Measurements from ENCODE around the gene TSPAN4.

Gene TSPAN4

GRCh38 chr11:842370-843002, at the start of gene TSPAN4, which contains the start of gene POLR2L:
TSS of gene TSPAN4 (plus strand) at chr11:842852. CDS start at chr11:850305, 7,453 bp downstream.
TSS of gene POLR2L (minus strand) at chr11:842529. CDS start at chr11:842508, 21 bp downstream.
- Mint-ChIP-seq H3K27me3 (peaks cover 36% of the 10 kb centered on the region), H3K4me3 (peak within 1 kb of the TSS; percentile 85), H3K27ac (peak within 1 kb of the TSS; percentile 84), H3K36me3 (peaks cover 9% of the 10 kb centered on the region), H3K9me3 (no peaks in the 10 kb centered on the region), H3K4me1 (peaks cover 32% of the 10 kb centered on the region)
- CTCF ChIA-PET: no interaction called here
- peak; percentile 90 for DNase-seq

GRCh38 chr11:792873-793272, 49.8 kb upstream of the TSPAN4 start:
- Mint-ChIP-seq H3K27me3 (peaks cover 7% of the 10 kb centered on the region), H3K36me3 (peaks cover 10% of the 10 kb centered on the region), H3K9me3 (no peaks in the 10 kb centered on the region), H3K27ac (no peak overlapping the region), H3K4me3 (no peak overlapping the region), H3K4me1 (peaks cover 21% of the 10 kb centered on the region)
- no peak for DNase-seq
- CTCF ChIA-PET: interaction anchor here (1.2 kb wide), 1 partner anchor 15 kb away, joined by 3 read pairs; no protein-coding TSS in a partner anchor

GRCh38 chr11:793556-793955, 49.1 kb upstream of the TSPAN4 start:
- Mint-ChIP-seq H3K27ac (no peak overlapping the region), H3K27me3 (peaks cover 7% of the 10 kb centered on the region), H3K4me1 (peaks cover 20% of the 10 kb centered on the region), H3K4me3 (peak overlapping the region; percentile 41), H3K36me3 (peaks cover 10% of the 10 kb centered on the region), H3K9me3 (no peaks in the 10 kb centered on the region)
- CTCF ChIA-PET: interaction anchor here (1.2 kb wide), 1 partner anchor 15 kb away, joined by 3 read pairs; no protein-coding TSS in a partner anchor
- DNase-seq: no peak

GRCh38 chr11:794013-794765, 48.5 kb upstream of the TSPAN4 start:
- Mint-ChIP-seq H3K27me3 (peaks cover 6% of the 10 kb centered on the region), H3K4me3 (peak overlapping the region; percentile 54), H3K27ac (peak overlapping the region; percentile 24), H3K36me3 (peaks cover 10% of the 10 kb centered on the region), H3K4me1 (peaks cover 16% of the 10 kb centered on the region), H3K9me3 (no peaks in the 10 kb centered on the region)
- DNase-seq: no peak
- CTCF ChIA-PET: interaction anchor here (1.2 kb wide), 1 partner anchor 16 kb away, joined by 3 read pairs; no protein-coding TSS in a partner anchor

GRCh38 chr11:794766-795633, 47.7 kb upstream of the TSPAN4 start:
- peaks cover 16% of the 10 kb centered on the region for H3K4me1 Mint-ChIP-seq
- CTCF ChIA-PET: no interaction called here
- H3K36me3 Mint-ChIP-seq: peaks cover 12% of the 10 kb centered on the region
- no peak for DNase-seq
- no peaks in the 10 kb centered on the region for H3K27me3 Mint-ChIP-seq
- H3K9me3 Mint-ChIP-seq: no peaks in the 10 kb centered on the region
- H3K27ac Mint-ChIP-seq: peak overlapping the region; percentile 49
- H3K4me3 Mint-ChIP-seq: peak overlapping the region; percentile 88

GRCh38 chr11:795634-796564, 46.8 kb upstream of the TSPAN4 start:
- H3K27ac Mint-ChIP-seq: peak overlapping the region; percentile 90
- CTCF ChIA-PET: no interaction called here
- peaks cover 16% of the 10 kb centered on the region for H3K4me1 Mint-ChIP-seq
- peaks cover 14% of the 10 kb centered on the region for H3K36me3 Mint-ChIP-seq
- H3K4me3 Mint-ChIP-seq: peak overlapping the region; percentile 88
- no peaks in the 10 kb centered on the region for H3K27me3 Mint-ChIP-seq
- DNase-seq: peak; percentile 89
- H3K9me3 Mint-ChIP-seq: no peaks in the 10 kb centered on the region

- no peak for DNase-seq
- Mint-ChIP-seq H3K4me3 (peak overlapping the region; percentile 88), H3K9me3 (no peaks in the 10 kb centered on the region), H3K36me3 (peaks cover 12% of the 10 kb centered on the region), H3K4me1 (peaks cover 19% of the 10 kb centered on the region), H3K27ac (peak overlapping the region; percentile 90), H3K27me3 (no peaks in the 10 kb centered on the region)
- CTCF ChIA-PET: no interaction called here
These were observed 45.9 kb upstream of the TSPAN4 start for GRCh38 chr11:796565-797295.

- CTCF ChIA-PET: no interaction called here
- H3K4me3 Mint-ChIP-seq: peak overlapping the region; percentile 88
- DNase-seq: peak; percentile 83
These were observed 45.2 kb upstream of the TSPAN4 start for GRCh38 chr11:797296-798092.

GRCh38 chr11:798093-798713, 44.4 kb upstream of the TSPAN4 start, which contains the start of gene SLC25A22:
TSS of gene SLC25A22 (minus strand) at chr11:798281. CDS start at chr11:795006, 3,275 bp downstream.
- DNase-seq: peak; percentile 88
- Mint-ChIP-seq H3K36me3 (peaks cover 12% of the 10 kb centered on the region), H3K27me3 (no peaks in the 10 kb centered on the region), H3K27ac (peak within 1 kb of the TSS; percentile 90), H3K9me3 (no peaks in the 10 kb centered on the region), H3K4me3 (peak within 1 kb of the TSS; percentile 88), H3K4me1 (peaks cover 22% of the 10 kb centered on the region)
- CTCF ChIA-PET: no interaction called here

More at GRCh38 chr11:797296-798092, 45.2 kb upstream of the TSPAN4 start:
- H3K4me1 Mint-ChIP-seq: peaks cover 19% of the 10 kb centered on the region
- no peaks in the 10 kb centered on the region for H3K9me3 Mint-ChIP-seq
- H3K27me3 Mint-ChIP-seq: no peaks in the 10 kb centered on the region
- peaks cover 12% of the 10 kb centered on the region for H3K36me3 Mint-ChIP-seq
- H3K27ac Mint-ChIP-seq: peak overlapping the region; percentile 90

GRCh38 chr11:799641-800316, 42.9 kb upstream of the TSPAN4 start:
- H3K27me3 Mint-ChIP-seq: no peaks in the 10 kb centered on the region
- peaks cover 6% of the 10 kb centered on the region for H3K36me3 Mint-ChIP-seq
- H3K27ac Mint-ChIP-seq: no peak overlapping the region
- H3K9me3 Mint-ChIP-seq: no peaks in the 10 kb centered on the region
- DNase-seq: no peak
- peaks cover 29% of the 10 kb centered on the region for H3K4me1 Mint-ChIP-seq
- peak overlapping the region; percentile 23 for H3K4me3 Mint-ChIP-seq
- CTCF ChIA-PET: no interaction called here

GRCh38 chr11:800473-800872, 42.2 kb upstream of the TSPAN4 start:
- Mint-ChIP-seq H3K9me3 (no peaks in the 10 kb centered on the region), H3K36me3 (peaks cover 6% of the 10 kb centered on the region), H3K4me1 (peaks cover 29% of the 10 kb centered on the region), H3K4me3 (no peak overlapping the region), H3K27ac (no peak overlapping the region), H3K27me3 (no peaks in the 10 kb centered on the region)
- no peak for DNase-seq
- CTCF ChIA-PET: no interaction called here

Data from activated naive CD4-positive, alpha-beta T cell treated with anti-CD3 and anti-CD28 coated beads, Interleukin-2, amount 10 ng/mL, durations not matched to agents 7 days and 5 days (primary cell).